H1 (cell line): ENCODE data around the gene RPL12. TPM values are rescaled to one million over a fixed set of nuclear protein-coding genes. Genes with fewer than 3 reads are reported as not detected.

Experiments
- SP1 ChIP-seq: IDR thresholded peaks from 2 replicates; pipeline ENCODE4 v1.6.1; 2011; ENCODE audit warnings: low read depth, low read length
- polyA plus RNA-seq, 7 experiments: library from polyadenylated mRNA; depleted of rRNA in 3 of 7; stranded (reverse) in 5 of 7; unstranded in 2 of 7; fragments of >200 nt in 5 of 7; fragments of 200-250 nt in 2 of 7; gene quantifications; 1 replicate in 5 of 7; 2 replicates in 1 of 7; 4 replicates in 1 of 7; pipeline versions ENCODE4 v1.2.1 to v1.2.3, GENCODE V29; 2011 to 2013; ENCODE audit warnings: missing spikeins in 2 of 7, mixed read lengths in 2 of 7
- total RNA-seq: library from RNA; stranded (reverse); fragmentation: NEBNext Ultra II Directional; extraction: Animal tissue kit (Norgen Biotek cat#: 25700); gene quantifications from 2 replicates; pipeline ENCODE4 v1.2.1, GENCODE V29; 2021

The RPL12 gene
- total and polyA plus RNA-seq, 2 of the 8 experiments (the other 6 are each of a cell fraction or from before 2014, with no cell fraction given), result 1,993 to 4,892 TPM

DNA sequence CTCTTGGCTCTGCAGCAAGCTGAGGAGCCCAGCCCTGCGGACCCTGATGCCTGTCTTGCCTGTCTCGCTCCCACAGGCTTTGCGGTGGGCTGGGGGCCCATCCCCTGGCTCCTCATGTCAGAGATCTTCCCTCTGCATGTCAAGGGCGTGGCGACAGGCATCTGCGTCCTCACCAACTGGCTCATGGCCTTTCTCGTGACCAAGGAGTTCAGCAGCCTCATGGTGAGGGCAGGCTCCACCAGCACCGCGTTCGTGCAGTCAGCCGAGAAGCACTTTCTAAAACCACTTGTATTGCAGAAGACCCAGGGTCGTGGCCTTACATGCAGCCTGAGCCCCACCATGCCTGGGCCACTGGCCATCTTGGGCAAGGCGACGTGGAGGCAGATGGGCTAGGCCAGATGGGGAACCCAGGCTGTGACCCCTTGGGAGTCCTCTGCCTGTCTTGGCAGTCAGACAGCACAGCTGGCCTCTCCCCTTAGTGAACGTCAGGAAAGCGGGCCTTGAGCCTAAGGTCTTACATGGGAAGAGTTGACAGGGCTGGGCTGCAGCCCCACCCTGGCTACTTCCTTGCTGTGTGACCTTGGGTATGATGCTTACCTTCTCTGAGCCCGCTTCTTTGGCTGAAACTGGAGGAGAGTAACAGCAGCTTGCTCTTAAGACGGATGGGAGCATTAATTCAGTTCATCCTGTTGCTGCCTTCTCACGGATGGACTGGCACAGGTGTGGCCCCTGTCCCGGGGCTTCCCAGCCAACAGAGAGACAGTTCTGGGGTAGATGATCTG is 45.7 kb downstream of the RPL12 start (continued):
- no peak for TF ChIP-seq SP1
